Stimulated activated CD8-positive, alpha-beta memory T cell treated with anti-CD3 and anti-CD28 coated beads, Interleukin-12 subunit alpha, Interleukin-12 subunit beta, amount 100 ng/mL, for 1 hour (primary cell): Measurements from ENCODE around the gene B9D1.

Experiments used
- DNase-seq: peaks from one replicate; pipeline ENCODE4 v3.0.0-alpha.2; 2020; ENCODE audit warnings: low read depth

Gene B9D1

DNA sequence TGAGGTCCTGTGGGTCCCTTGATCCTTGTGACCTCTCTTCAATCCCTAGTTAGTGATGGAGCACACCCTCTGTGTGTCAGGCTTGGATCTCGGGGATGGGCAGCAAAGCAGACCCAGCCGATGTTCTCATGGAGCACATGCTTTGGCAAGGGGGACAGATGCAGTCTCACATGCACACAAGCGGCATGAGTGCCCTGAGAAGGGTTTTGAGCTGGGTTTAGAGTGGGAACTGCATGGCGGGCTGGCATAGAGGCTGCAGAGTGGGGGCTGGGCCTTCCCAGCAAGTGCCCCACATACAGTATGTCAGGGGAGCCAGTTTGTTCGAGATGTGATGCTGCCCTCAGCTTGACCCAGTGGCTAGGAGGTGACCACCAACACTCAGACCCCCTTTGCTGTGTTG, 41.6 kb downstream of the B9D1 start:
- no peak for DNase-seq

DNA sequence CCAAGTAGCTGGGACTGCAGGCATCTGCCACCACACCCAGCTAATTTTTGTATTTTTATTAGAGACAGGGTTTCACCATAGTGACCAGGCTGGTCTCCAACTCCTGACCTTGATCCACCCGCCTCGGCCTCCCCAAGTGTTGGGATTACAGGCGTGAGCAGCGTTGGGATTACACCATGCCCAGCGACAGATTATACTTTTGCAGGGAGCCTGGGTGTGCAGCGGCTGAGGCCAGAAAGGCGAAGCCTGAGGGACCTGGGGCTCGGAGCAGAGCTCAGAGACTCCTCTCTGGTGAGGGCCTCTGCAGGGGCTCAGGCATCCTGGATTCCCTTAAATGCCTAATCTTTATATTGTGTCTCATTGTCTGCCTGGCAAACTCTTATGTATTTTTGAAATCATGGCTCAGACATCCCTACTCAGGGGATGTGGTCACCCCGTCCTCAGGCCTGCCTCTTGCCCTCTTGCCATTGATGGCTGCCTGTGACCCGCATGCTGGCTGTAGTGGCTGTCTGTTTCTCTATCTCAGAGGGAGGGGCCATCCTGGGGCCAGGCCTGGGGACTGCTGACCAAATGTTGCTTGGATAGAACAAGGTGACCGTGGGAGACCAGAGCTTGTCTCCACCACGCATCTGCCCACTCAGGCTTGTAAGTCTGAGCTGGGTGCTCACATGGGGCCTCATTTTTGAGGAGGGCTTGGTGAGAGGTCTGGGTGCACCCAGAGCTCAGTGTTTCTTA, 42.6 kb downstream of the B9D1 start:
- no peak for DNase-seq

DNA sequence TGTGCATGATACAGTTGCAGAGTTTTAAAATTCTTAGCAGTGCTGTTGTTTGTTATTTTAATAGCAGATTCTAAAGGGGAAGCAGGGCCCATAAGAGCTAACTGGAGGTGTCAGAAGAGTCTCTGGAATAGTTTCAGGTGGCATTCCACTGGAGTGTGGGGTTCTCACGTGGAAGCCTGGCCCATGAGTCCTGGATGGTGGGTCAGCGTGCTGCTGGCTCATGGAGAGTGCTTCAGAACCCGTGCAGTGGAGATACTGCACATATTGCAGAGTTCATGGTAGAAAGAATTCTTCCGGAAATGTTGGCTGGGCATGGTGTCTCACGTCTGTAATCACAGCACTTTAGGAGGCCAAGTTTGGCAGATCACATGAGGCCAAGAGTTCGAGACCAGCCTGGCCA, 43.9 kb downstream of the B9D1 start:
- no peak for DNase-seq

GRCh38 chr17:19317359-19318095, 45.0 kb downstream of the B9D1 start:
- no peak for DNase-seq

GRCh38 chr17:19316761-19317358, 45.7 kb downstream of the B9D1 start:
- DNase-seq = no peak

GRCh38 chr17:19315104-19315503, 47.4 kb downstream of the B9D1 start:
- DNase-seq = no peak

GRCh38 chr17:19313746-19314651, 48.5 kb downstream of the B9D1 start:
- DNase-seq = no peak

DNA sequence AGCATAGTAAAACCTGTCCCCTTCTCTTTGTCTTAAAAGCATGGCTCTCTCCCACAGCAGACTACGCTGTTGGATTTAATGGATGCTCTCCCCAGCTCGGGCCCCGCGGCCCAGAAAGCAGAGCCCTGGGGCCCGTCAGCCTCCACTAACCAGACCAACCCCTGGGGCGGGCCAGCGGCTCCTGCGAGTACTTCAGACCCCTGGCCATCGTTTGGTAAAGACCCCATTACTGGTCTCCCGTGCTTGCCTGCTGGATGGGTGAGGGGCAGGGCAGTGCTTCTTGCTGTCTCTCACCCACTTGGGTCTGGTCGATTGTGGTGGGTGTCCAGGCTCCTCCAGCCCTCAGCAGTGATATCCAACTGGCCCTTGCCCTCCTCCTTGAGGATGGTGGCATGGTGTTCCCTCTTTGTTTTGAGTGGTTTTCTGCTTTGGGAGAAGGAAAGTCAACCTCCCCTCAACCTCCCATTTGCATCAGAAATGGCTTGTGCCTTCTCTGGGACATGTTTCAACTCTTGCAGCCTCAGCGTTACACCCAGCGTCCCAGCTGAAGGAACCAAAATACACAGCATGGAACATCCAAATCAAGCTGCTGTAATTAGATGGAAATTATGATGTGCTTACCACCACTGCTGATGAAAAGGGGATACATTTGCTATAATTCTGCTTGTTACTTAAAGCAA, 49.3 kb downstream of the B9D1 start:
- no peak for DNase-seq

DNA sequence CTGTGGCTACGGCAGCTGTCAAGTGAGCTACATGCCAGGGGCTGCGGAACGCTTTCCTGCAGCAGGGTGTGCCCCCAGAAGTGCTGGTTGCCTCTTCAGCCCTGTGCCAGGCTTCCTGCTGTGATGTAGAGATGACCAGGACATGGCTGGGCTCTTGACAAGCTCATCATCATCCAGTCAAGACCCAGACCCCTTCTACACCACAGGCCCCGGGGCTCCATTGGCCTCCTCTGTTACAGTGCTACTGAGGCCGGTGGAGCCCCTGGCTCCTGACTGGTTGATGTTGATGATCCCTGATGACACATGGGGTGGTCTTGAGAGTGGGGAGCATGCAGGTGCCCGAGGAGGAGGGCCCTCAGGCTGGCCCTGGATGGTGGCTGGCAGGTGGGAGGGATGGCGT, 50.1 kb downstream of the B9D1 start:
- DNase-seq = no peak

DNA sequence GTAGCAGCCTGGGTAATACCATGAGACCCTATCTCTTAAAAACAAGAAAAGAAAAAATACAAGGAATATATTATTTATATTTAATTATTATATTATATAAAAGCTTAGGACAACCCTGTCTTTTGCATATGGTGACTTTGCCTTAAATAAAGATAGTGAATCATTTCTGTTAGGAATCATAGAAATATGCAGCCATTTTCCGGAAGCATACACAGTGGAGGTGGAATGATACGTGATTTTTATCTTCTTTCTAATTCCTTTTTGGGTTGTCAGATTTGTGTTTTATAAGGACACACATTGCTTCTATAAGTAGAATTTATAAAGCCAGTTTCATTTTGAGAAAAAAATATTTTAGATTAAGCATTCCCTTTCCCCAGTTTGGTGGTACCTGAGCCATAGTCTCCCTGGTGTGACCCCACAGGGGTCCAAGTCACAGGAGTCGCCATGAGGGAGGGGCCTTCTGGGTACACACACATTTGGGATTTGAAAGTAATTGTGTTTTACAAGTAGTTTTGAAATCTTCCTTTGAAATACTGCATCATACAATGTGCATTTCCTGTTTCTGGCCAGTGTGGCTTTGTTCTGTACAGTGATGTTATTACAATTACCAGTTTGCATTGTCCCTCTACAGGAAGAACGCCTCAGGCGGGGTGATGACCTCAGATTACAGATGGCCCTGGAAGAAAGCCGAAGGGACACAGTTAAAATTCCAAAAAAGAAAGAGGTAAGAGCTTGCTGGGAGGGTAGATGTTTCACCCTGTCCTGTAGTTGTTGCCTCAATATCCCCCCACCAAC, 50.9 kb downstream of the B9D1 start:
- DNase-seq = no peak

- DNase-seq = no peak
Observed at GRCh38 chr17:19311016-19311415, 51.5 kb downstream of the B9D1 start.

- no peak for DNase-seq
Observed at GRCh38 chr17:19310151-19310550, 52.4 kb downstream of the B9D1 start.

GRCh38 chr17:19309701-19310100, 52.8 kb downstream of the B9D1 start:
- no peak for DNase-seq

GRCh38 chr17:19308398-19308797, 54.1 kb downstream of the B9D1 start:
- DNase-seq = no peak

- DNase-seq = no peak
Observed at GRCh38 chr17:19307521-19307920, 55.0 kb downstream of the B9D1 start.

GRCh38 chr17:19306160-19307111, 56.1 kb downstream of the B9D1 start:
- DNase-seq = no peak

GRCh38 chr17:19305761-19306159, 56.8 kb downstream of the B9D1 start:
- no peak for DNase-seq

DNA sequence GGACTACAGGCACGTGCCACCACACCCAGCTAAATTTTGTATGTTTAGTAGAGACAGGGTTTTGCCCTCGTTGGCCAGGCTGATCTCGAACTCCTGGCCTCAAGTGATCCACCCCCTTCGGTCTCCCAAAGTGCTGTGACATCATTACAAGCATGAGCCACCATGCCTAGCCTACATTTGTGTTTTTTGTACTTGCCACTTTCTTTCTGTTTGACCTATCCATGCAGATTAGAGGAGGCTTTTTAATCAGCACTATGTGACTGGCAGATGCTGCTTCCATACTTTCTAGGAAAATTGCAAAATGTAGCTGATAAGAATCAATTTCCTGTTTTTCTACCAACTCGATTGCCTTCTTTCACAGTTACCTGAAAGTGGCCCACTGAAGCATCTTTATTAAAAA, 57.3 kb downstream of the B9D1 start:
- no peak for DNase-seq

DNA sequence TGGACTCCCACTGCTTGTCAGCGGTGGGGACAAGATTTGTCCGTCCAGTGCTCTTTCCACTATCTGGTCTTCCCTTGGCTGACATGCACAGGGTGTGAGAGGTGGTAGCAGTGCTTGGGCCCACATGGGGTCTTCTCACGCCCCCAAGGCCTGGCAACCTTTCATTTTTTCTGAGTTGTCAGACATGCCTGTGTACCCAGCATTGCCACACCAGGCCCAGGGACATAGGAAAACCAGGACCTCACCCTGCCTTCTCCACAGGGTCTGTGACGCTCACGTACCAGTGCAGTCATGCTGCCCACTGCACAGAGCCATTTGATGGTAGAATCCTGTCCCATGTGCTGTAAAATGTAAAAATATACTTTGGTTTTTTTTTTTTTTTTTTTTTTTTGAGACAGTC, 57.8 kb downstream of the B9D1 start:
- DNase-seq = no peak

- no peak for DNase-seq
Observed at GRCh38 chr17:19304209-19304608, 58.3 kb downstream of the B9D1 start.
